Measurements from ENCODE around the gene DDX4.

The DDX4 gene

DNA sequence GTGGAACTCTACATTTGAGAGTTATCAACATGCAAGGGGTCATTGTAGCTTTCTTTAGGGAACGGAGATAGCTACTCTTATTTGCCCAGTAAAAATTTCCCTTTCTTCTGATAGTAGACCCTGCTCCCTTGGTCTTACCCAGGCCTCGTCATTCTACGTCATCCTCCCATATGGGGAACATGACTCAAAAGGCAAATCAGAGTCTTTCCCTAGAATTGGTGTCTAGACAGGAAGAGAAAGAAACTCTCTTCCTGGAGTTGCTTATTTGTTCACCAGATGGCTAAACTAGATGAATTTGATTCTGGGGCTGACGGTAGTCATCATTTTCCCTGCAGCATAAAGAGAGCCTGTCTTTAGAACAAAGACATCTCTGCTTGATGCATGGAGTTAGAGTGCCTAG is 13.6 kb upstream of the DDX4 start:
- H3K4me3 ChIP-seq (replicated peaks in 1 of 2; ENCODE audit: low read depth in 2 of 2, low read length in 2 of 2): no peak overlapping the region
- DNase-seq (ENCODE audit: low read depth in 2 of 2): peak in 1 of 2 donors; percentile 50
- TF ChIP-seq, protein P1, sequence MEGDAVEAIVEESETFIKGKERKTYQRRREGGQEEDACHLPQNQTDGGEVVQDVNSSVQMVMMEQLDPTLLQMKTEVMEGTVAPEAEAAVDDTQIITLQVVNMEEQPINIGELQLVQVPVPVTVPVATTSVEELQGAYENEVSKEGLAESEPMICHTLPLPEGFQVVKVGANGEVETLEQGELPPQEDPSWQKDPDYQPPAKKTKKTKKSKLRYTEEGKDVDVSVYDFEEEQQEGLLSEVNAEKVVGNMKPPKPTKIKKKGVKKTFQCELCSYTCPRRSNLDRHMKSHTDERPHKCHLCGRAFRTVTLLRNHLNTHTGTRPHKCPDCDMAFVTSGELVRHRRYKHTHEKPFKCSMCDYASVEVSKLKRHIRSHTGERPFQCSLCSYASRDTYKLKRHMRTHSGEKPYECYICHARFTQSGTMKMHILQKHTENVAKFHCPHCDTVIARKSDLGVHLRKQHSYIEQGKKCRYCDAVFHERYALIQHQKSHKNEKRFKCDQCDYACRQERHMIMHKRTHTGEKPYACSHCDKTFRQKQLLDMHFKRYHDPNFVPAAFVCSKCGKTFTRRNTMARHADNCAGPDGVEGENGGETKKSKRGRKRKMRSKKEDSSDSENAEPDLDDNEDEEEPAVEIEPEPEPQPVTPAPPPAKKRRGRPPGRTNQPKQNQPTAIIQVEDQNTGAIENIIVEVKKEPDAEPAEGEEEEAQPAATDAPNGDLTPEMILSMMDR (IDR thresholded peaks at IDR 0.05; ENCODE audit: low read depth, low read length): no peak

DNA sequence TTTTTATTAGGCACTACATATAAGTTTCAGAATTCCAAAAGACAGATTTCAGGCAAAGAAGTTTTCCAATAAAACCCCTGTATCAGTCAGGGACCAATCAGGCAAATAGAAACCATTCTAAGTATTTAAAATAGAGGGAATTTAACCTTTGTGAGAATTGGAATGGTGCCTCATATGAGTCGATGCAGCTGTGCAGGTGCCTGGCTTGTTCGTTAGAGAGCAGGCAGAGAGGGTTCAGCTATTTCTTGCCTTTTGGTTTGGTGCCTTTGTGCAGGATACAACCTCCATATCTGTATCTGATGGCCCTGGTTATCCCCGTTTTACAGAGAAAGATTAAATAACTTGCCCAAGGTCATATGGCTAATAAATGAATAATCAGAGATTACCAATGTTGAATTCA is 6.0 kb upstream of the DDX4 start:
- H3K4me3 ChIP-seq (replicated peaks in 1 of 2; ENCODE audit: low read depth in 2 of 2, low read length in 2 of 2): no peak overlapping the region
- DNase-seq (ENCODE audit: low read depth in 2 of 2): no peak
- TF ChIP-seq, protein P1 (IDR thresholded peaks at IDR 0.05; ENCODE audit: low read depth, low read length): no peak

DNA sequence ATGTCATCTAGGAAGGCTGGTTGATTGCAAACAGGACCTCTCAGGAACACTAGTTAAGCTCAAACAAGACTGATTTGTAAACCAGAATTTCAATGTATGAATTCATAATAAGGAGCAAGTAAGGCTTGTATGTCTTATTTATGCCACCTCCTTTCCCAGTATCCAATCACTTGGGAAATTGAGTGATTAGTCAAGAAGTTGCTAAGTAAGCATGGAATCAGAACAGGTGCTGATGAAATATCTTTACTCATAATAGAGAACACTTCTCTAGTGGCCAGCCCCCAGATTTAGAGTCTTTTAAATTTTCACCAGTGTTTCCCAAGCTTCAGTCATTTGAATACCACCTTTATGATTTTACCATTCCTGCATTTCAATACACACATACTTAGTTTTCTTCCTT is 5.3 kb upstream of the DDX4 start:
- TF ChIP-seq, protein P1 (IDR thresholded peaks at IDR 0.05; ENCODE audit: low read depth, low read length): no peak
- DNase-seq (ENCODE audit: low read depth in 2 of 2): no peak
- H3K4me3 ChIP-seq (replicated peaks in 1 of 2; ENCODE audit: low read depth in 2 of 2, low read length in 2 of 2): no peak overlapping the region

DNA sequence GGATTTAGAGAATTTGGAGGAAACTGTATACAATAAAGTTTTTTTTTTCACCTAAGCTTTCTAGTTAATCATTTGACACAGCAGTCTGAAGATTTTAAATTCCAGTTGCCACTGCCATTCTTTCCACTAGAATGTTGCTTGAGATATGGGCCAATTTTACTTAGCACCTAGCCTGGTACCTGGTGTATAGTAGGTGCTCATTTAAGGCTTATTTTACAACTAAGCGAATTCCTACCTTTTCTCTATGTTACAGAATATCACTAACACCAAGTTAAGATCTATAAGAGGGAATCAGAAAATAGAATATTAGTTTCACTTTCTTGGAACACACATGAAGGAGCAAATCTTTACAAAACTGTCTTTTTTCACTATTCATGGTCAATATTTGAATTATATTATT is 3.2 kb upstream of the DDX4 start:
- no peak for DNase-seq (ENCODE audit: low read depth in 2 of 2)
- no peak overlapping the region for H3K4me3 ChIP-seq (replicated peaks in 1 of 2; ENCODE audit: low read depth in 2 of 2, low read length in 2 of 2)
- TF ChIP-seq, protein P1 (IDR thresholded peaks at IDR 0.05; ENCODE audit: low read depth, low read length): no peak

DNA sequence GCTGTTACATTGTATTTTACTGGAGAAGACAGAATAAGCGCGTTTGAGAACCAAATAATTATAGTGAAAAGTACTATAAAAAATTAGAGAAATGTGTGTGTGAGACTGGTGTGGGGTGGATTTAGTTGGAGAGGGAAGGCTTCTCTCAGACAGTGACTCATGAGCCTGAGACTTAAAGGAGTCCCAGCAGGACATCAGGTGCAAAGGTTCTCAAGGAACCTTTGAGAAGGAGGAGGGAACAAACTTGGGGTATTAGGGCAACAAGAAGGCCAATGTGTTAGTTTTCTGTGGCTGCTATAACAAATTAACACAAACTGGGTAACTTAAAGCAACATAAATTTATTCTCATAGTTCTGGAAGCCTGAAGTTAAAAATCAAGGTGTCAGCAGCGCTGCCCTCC is 4.9 kb downstream of the DDX4 start:
- DNase-seq (ENCODE audit: low read depth in 2 of 2): no peak
- TF ChIP-seq, protein P1 (IDR thresholded peaks at IDR 0.05; ENCODE audit: low read depth, low read length): no peak
- no peak overlapping the region for H3K4me3 ChIP-seq (replicated peaks in 1 of 2; ENCODE audit: low read depth in 2 of 2, low read length in 2 of 2)

DNA sequence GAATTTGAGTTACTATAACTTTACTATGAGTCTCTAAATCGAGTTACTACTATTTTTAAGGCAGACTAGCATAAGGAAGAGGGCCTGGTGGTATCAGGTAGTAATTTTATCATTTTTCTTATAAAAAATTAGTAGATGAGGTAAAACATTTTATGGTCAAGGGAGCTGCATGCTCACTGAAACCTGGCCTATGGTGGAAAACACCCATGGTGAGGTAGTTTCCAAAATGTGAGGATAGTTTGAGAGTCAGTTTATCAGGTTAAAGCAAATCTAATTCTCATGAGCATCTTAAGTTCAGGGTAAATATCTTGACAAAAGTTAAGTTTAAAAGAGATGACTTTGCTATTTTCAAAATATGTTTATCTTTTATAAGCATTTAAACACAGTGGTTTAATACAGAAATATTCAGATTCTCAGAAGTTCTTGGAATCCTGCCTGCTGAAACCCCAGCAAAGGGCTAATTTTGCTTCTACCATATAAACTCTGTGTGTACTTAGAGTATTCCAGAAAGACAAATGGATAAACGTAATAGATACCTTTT is 10.0 kb downstream of the DDX4 start:
- no peak for DNase-seq (ENCODE audit: low read depth in 2 of 2)
- TF ChIP-seq, protein P1 (IDR thresholded peaks at IDR 0.05; ENCODE audit: low read depth, low read length): no peak
- H3K4me3 ChIP-seq (replicated peaks in 1 of 2; ENCODE audit: low read depth in 2 of 2, low read length in 2 of 2): no peak overlapping the region

DNA sequence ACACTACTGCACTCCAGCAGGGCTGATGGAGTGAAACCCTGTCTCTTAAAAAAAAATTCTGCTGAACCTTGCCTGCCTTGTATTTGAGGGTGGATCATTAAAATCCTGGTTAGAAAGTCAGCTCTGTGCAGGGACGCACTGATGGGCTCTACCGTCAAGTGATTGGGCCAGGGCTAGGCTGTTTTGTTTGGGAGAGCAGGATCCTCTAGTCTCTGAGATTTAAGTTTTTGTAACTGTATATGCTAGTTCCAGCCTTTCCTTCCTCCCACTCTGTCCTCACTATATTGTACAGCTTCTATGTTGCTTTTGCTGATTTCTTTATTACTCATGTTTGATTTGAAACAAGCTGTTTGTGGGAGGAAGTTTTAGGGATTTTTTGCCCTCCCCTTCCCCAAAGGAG is 11.5 kb downstream of the DDX4 start:
- no peak for DNase-seq (ENCODE audit: low read depth in 2 of 2)
- TF ChIP-seq, protein P1 (IDR thresholded peaks at IDR 0.05; ENCODE audit: low read depth, low read length): no peak
- H3K4me3 ChIP-seq (replicated peaks in 1 of 2; ENCODE audit: low read depth in 2 of 2, low read length in 2 of 2): no peak overlapping the region

Measured in cardiac fibroblast (primary cell).